OCI-LY7 (cell line): ENCODE results near the gene ZNF74. TPM values are rescaled to one million over a fixed set of nuclear protein-coding genes. Genes with fewer than 3 reads are reported as not detected.

Experiments used
- BruUV-seq: library from RNA; stranded (reverse); fragments of 400-500 nt; replicated peaks from 2 replicates; lab custom pipeline; 2021; lab: Mats Ljungman, UMichigan
- CTCF ChIA-PET: fragments of 300-600 bp; sonication (Branson Sonifier 250); formaldehyde crosslinking; loops from one replicate; lab custom pipeline; 2022; ENCODE audit warnings: antibody characterized with exemption; ENCODE audit not compliant: unreplicated experiment; lab: Charles Lee
- POLR2A ChIA-PET: fragments of 300-600 bp; sonication (Branson Sonifier 250); formaldehyde crosslinking; loops from one replicate; lab custom pipeline; 2022; ENCODE audit warnings: antibody characterized with exemption; lab: Charles Lee
- DNase-seq: peaks from one replicate; pipeline ENCODE4 v3.0.0-alpha.2; 2015; ENCODE audit warnings: low spot score
- H2AFZ ChIP-seq: fragments of 200-600 bp; sonication (generic), shearing (Covaris generic); 2 replicates; pipeline ENCODE4 v1.6.1; 2014; ENCODE audit warnings: mild to moderate bottlenecking, antibody characterized with exemption, low read length, moderate library complexity
- H3K27ac ChIP-seq: fragments of 200-600 bp; sonication (generic); 2 replicates; pipeline ENCODE4 v1.5.1; 2014; ENCODE audit warnings: mixed run types, low read depth, mild to moderate bottlenecking, moderate library complexity, low read length, inconsistent platforms; ENCODE audit not compliant: poor library complexity, severe bottlenecking
- H3K36me3 ChIP-seq: fragments of 200-600 bp; sonication (generic); 2 replicates; pipeline ENCODE4 v1.6.1; 2014; ENCODE audit warnings: mild to moderate bottlenecking, antibody characterized with exemption, low read length, moderate library complexity, mixed read lengths; ENCODE audit not compliant: insufficient read depth
- H3K4me1 ChIP-seq: fragments of 200-600 bp; sonication (generic); 2 replicates; pipeline ENCODE4 v1.5.1; 2014; ENCODE audit warnings: mild to moderate bottlenecking, low read length; ENCODE audit not compliant: insufficient read depth, poor library complexity, severe bottlenecking
- H3K4me2 ChIP-seq: fragments of 200-600 bp; sonication (generic); 2 replicates; pipeline ENCODE4 v1.6.1; 2014; ENCODE audit warnings: mild to moderate bottlenecking, low read length
- H3K4me3 ChIP-seq: fragments of 200-600 bp; sonication (generic); 2 replicates; pipeline ENCODE4 v1.5.1; 2014; ENCODE audit warnings: mild to moderate bottlenecking, low read depth, low read length; ENCODE audit not compliant: poor library complexity, severe bottlenecking
- H3K79me2 ChIP-seq: fragments of 200-600 bp; sonication (generic); 2 replicates; pipeline ENCODE4 v1.6.1; 2016; ENCODE audit warnings: low read depth, mild to moderate bottlenecking, low read length, moderate library complexity, mixed read lengths; ENCODE audit not compliant: insufficient read depth
- H3K9me2 ChIP-seq: fragments of 200-600 bp; sonication (generic); 2 replicates; pipeline ENCODE4 v1.6.1; 2016; ENCODE audit warnings: mild to moderate bottlenecking, low read length, mixed read lengths; ENCODE audit not compliant: insufficient read depth
- H3K9me3 ChIP-seq: fragments of 200-600 bp; sonication (generic); 2 replicates; pipeline ENCODE4 v1.6.1; 2014; ENCODE audit warnings: mild to moderate bottlenecking, mixed run types, low read length, mixed read lengths
- H4K20me1 ChIP-seq: fragments of 200-600 bp; sonication (generic); 2 replicates; pipeline ENCODE4 v1.6.1; 2014; ENCODE audit warnings: mild to moderate bottlenecking, antibody characterized with exemption, low read length, moderate library complexity, mixed read lengths; ENCODE audit not compliant: insufficient read depth
- EZH2phosphoT487 ChIP-seq: fragments of 200-600 bp; sonication (generic); IDR thresholded peaks from 2 replicates; pipeline ENCODE4 v1.6.1; 2018; ENCODE audit warnings: low read depth, borderline replicate concordance, mild to moderate bottlenecking, mixed run types, antibody characterized with exemption, low read length, moderate library complexity, mixed read lengths
- intact Hi-C: fragments of 100-400 bp; cut with micrococcal nuclease; formaldehyde crosslinking; loops from one replicate; pipeline ENCODE4 v1.10.0; 2022; ENCODE audit not compliant: unreplicated experiment
- total RNA-seq, 2 experiments: library from RNA; depleted of rRNA in 1 of 2; stranded (reverse); fragments of >200 nt in 1 of 2; shearing (Covaris generic) in 1 of 2; gene quantifications; 2 replicates each; pipeline ENCODE4 v1.2.3, GENCODE V29; 2014 to 2022
- TF ChIP-seq, protein P1 (sequence below): fragments of 200-600 bp; sonication (generic); conservative IDR thresholded peaks from 2 replicates; pipeline ENCODE4 v1.5.1; 2014; ENCODE audit warnings: mild to moderate bottlenecking, antibody characterized with exemption, low read length, moderate library complexity, mixed read lengths

The ZNF74 gene
- total RNA-seq, 2 experiments from 2014 or later: not detected

DNA sequence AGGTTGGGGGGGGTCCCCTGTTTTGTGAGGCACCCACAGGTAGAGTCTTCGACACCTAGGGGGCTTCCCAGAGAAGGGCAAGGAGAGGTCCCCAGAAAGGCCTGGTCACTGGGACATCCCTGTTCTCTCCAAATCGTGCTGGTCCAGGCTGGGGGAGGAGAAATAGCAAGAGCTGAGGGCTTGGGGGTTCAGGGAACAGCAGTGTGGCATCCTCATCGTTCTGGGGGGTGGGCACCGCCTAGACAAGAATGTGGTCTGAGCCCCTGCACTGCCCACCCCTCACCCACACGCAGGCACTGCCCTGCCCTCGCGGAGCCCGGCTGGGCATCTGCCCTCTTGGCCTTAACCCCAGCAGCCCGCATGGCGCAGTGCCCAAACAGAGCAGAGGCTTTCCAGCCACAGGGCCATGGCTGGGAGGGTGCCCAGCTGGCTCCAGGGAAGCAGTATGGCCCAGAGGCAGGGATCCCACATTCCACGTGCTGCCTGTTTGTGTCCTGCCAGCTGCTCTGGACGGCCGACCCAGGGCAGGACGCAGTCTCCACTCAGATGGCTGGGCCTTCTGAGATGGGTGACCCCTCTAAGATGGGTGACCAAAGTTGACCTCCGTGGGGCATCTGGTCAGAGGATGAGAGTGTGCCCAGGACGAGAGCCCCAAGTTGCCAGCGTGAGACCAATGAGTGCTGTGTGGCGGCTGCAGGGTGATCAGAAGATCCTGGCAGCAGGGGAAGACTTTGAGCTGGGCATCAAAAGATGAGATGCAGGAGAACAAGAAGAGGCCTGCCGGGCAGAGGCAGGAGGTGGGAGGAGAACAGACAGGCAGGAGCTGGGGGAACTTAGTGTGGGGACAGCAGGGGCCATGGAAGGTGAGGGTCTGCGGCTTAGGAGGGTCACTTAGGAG, 29.3 kb downstream of the ZNF74 start:
- Histone ChIP-seq H3K79me2 (no peaks in the 10 kb centered on the region), H2AFZ (no peak overlapping the region), H3K4me1 (peaks cover 2% of the 10 kb centered on the region), H3K36me3 (no peaks in the 10 kb centered on the region), H3K4me3 (no peak overlapping the region), H3K9me2 (no peaks in the 10 kb centered on the region), H3K27ac (no peak overlapping the region), H3K4me2 (no peak overlapping the region), H4K20me1 (no peaks in the 10 kb centered on the region), H3K9me3 (no peaks in the 10 kb centered on the region)
- DNase-seq: no peak
- no TSS peak for BruUV-seq
- CTCF ChIA-PET: no interaction called here
- POLR2A ChIA-PET: no interaction called here
- intact Hi-C loops: no loop called here
- TF ChIP-seq EZH2phosphoT487: no peak
- TF ChIP-seq, protein P1, sequence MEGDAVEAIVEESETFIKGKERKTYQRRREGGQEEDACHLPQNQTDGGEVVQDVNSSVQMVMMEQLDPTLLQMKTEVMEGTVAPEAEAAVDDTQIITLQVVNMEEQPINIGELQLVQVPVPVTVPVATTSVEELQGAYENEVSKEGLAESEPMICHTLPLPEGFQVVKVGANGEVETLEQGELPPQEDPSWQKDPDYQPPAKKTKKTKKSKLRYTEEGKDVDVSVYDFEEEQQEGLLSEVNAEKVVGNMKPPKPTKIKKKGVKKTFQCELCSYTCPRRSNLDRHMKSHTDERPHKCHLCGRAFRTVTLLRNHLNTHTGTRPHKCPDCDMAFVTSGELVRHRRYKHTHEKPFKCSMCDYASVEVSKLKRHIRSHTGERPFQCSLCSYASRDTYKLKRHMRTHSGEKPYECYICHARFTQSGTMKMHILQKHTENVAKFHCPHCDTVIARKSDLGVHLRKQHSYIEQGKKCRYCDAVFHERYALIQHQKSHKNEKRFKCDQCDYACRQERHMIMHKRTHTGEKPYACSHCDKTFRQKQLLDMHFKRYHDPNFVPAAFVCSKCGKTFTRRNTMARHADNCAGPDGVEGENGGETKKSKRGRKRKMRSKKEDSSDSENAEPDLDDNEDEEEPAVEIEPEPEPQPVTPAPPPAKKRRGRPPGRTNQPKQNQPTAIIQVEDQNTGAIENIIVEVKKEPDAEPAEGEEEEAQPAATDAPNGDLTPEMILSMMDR: no peak

DNA sequence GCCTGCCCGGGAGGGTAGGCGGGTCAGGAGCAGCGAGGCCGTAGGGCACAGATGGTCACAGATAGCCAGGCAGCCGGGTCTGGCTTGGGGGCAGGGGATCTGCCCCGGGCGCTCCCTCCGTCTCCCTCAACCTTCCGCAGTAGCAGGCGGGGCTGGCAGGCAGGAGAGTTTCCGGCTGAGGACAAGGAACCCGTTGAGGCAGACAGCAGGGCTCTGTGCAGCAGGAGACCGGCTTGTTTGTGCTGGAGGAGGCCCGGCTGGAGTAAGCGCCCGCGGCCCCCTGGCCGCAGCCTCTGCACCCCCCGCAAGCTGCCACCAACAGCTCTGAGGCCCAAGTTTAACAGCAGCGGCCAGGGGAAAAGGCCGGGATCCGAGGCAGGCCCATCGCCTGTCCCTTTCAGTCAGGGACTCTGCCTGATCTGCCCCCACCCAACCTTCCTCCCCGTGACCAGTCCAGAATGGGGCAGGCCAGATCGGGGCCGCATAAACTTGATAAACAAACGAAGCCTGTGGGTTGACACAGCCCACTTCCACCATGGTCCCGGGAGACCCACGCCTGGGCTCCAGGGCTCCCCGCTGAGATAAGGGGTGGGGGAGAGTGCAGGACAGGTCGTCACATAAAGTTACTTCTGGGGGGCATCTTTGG, 30.1 kb downstream of the ZNF74 start:
- BruUV-seq: no TSS peak
- Histone ChIP-seq H3K9me2 (no peaks in the 10 kb centered on the region), H4K20me1 (no peaks in the 10 kb centered on the region), H3K4me2 (no peak overlapping the region), H3K36me3 (no peaks in the 10 kb centered on the region), H3K9me3 (no peaks in the 10 kb centered on the region), H2AFZ (no peak overlapping the region), H3K4me1 (peaks cover 3% of the 10 kb centered on the region), H3K27ac (no peak overlapping the region), H3K4me3 (no peak overlapping the region), H3K79me2 (no peaks in the 10 kb centered on the region)
- ChIA-PET POLR2A (no interaction called here), CTCF (no interaction called here)
- intact Hi-C loops: no loop called here
- no peak for DNase-seq
- TF ChIP-seq EZH2phosphoT487: no peak
- TF ChIP-seq, protein P1: no peak

DNA sequence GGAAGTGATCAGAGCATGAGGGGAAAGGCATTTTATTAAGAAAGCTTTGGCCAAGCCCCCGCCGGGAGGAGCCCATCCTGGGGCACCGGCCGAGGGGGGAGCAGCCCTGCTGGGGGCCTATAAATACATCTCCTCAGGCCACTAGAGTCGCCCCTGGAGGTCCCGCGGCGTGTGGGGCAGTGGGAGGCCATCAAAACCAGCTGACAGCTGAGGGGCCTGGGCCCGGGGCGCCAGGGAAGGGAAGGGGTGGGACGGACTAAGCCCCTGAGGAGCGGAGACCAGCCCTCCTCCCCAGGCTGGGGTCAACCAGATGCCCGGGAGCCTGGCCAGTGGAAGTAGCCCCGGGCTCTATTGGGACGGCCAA, 30.6 kb downstream of the ZNF74 start:
- POLR2A ChIA-PET: no interaction called here
- H3K9me3 ChIP-seq: no peaks in the 10 kb centered on the region
- no peaks in the 10 kb centered on the region for H3K36me3 ChIP-seq
- H3K4me2 ChIP-seq: no peak overlapping the region
- BruUV-seq: no TSS peak
- TF ChIP-seq EZH2phosphoT487: no peak
- TF ChIP-seq, protein P1: no peak
- no peaks in the 10 kb centered on the region for H3K79me2 ChIP-seq
- no peak overlapping the region for H3K27ac ChIP-seq
- H3K9me2 ChIP-seq: no peaks in the 10 kb centered on the region
- H4K20me1 ChIP-seq: no peaks in the 10 kb centered on the region
- intact Hi-C loops: no loop called here
- CTCF ChIA-PET: no interaction called here
- no peak overlapping the region for H2AFZ ChIP-seq
- H3K4me1 ChIP-seq: peaks cover 4% of the 10 kb centered on the region
- H3K4me3 ChIP-seq: no peak overlapping the region
- DNase-seq: no peak
